Tracheal epithelial cell (primary cell): ENCODE measurements around the gene AP2S1. TPM values are rescaled to one million over a fixed set of nuclear protein-coding genes. Genes with fewer than 3 reads are reported as not detected.

ENCODE experiments used
- total RNA-seq: library from RNA; depleted of rRNA; stranded (reverse); fragments of >200 nt; gene quantifications from 2 replicates; pipeline ENCODE4 v1.2.1, GENCODE V29; 2014

Gene AP2S1
- 106 and 123 TPM in 2 replicates for total RNA-seq

DNA sequence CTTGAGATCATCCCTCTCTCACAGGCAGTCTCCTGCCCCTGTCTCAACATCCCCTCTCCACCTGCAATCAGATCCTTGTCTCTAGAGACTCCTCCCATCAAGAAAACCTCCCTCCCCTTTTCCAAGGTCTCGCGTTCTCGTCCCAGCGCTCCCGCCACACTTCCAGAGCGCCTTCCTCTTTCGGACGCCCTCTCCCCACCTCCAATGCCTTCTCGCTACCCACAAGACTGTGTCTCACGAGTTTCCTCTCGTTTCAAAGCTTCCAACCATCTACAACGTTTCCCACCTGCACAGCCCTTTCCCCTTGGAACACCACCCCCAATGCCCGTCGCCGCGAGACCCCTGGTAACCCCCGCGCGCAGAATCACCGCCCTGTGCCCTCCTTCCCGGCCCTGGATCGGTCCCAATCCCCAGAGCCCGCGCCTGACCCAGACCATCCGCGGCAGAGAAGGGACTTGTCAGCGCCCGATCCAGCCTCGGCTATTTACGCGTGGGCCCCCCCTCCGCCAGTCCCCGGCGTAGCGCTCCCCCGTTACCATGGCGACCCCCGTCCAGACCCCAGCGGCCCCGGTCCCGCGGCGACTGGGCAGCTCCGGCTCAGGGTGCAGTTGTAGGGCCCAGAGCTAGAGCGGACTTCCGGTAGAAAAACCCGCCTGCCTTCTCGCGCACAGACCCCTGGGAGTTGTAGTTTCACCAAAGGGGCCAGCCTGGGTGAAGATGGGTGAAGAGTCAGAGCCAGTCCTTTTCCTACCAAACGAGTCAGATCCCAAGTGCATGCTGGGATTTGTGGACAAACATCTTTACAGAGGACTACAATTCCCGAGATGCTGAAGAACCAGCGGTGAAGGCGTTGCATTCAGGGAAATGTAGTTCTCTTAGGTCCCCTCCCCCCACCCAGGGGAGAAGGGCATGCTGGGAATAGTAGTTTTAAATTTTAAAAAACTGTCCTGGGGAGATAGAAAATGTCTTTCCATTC is at the start of gene AP2S1:
AP2S1 (minus strand) TSS at position 619 of the 976 bp plus-strand sequence; CDS start at position 539, 80 bp downstream.

DNA sequence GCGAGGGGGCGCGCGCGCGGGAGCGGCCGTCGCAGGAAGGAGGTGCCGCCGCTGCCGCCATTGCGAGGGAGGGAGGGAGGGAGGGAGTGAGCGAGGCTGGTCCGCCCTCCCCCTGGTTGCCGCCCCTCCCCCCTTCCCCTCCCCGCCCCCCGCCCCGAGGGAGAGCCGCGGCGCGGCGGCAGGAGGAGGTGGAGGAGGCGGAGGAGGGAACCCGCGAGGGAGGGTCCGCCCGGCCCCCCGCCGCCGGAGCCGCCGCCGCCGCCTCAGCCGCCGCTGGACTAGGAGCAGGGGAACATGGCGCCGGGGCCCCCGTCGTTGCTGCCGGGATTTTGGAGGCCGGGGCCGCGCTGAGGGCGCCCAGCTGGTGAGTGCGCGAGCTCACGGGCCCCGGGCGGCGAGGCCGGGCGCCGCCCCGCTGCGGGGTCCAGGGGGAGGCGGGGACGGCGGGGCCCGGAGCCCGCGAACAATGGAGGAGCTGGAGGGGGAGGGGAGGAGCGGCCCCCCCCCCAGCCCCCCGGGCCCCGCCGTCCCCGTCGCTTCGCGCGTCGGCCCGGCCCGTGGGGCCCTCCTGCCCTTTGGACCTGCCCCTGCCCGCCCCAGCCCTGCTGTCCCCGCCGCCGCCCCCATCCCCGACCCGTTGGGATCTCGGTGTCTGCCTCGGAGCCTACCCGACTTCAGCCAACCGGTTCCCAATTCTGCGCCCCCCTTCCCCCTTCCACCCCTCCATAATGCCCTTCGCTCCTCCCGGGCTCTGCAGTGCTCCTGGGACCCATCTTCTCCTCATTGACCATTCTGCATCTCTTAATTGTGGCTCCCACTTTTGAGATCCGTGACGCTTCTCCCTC is 10.4 kb upstream of the AP2S1 start, which contains the start of gene ARHGAP35:
ARHGAP35 (plus strand) TSS at position 152 of the 845 bp plus-strand sequence. CDS start 57,679 bp downstream, outside the sequence.

DNA sequence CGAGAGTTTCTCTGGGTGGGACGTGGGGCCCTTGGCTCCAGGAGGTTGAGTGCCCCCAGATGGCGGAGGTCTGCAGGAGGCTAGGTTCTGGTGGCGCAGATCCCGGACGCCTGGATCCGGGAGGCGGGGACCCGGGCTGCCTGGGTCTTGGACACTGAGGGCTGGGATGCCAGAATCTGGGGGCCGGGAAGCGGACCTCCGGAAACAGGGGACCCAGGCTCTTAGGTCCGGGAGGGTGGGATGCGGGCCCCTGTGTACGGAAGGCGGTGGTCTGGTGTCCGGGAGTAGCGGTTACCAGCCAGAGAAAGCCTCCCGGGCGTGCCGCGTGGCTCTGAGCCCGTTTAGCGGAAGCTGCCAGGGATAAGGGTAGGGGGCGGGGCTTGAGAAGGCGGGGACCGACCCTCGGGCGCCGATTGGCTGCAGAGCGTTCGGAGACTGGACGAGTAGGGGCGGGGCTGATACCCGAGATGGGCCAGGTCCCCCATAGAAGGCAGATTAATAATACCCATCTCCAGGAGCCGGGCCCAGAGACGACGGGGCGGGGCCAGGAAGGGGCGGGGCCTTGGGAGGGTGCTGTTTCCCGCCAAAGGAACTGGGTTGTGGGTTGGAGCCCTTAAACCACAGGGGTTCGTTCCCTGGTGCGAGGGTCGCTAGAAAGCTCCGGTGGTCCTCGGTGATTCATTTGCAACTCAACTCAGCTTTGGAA is 62.2 kb downstream of the AP2S1 start, which contains the start of gene SLC1A5:
SLC1A5 (minus strand) TSS at position 333 of the 706 bp plus-strand sequence. CDS start 629 bp downstream, outside the sequence.

Other genes with a start within 250 kb of the AP2S1 start
- 47.7 and 84.1 TPM in 2 replicates for gene CALM3, start 249.5 kb downstream of the AP2S1 start, total RNA-seq
- gene PTGIR, start 225.8 kb downstream of the AP2S1 start, total RNA-seq = not detected in 2 replicates
- gene GNG8, start 214.6 kb downstream of the AP2S1 start, total RNA-seq = not detected in 2 replicates
- not detected in 2 replicates for gene DACT3, start 189.7 kb downstream of the AP2S1 start, total RNA-seq
- gene PRKD2, start 133.7 kb downstream of the AP2S1 start, total RNA-seq = 21.2 and 25.2 TPM in 2 replicates
- 9.4 and 9.8 TPM in 2 replicates for gene FKRP, start 104.8 kb downstream of the AP2S1 start, total RNA-seq
- gene STRN4, start 104.4 kb downstream of the AP2S1 start, total RNA-seq = 65.6 and 71.3 TPM in 2 replicates
- gene SLC1A5, start 62.3 kb downstream of the AP2S1 start, total RNA-seq = 172 and 449 TPM in 2 replicates
- gene ARHGAP35, start 10.2 kb upstream of the AP2S1 start, total RNA-seq = 17.4 and 32.4 TPM in 2 replicates
- 0.48 and 1.1 TPM in 2 replicates for gene NPAS1, start 169.0 kb upstream of the AP2S1 start, total RNA-seq
- 26.9 and 28.7 TPM in 2 replicates for gene TMEM160, start 197.8 kb upstream of the AP2S1 start, total RNA-seq